Mammary microvascular endothelial cell (primary cell): Measurements from ENCODE around the gene LYPD3. TPM values are rescaled to one million over a fixed set of nuclear protein-coding genes. Genes with fewer than 3 reads are reported as not detected.

Experiments
- total RNA-seq: library from RNA; depleted of rRNA; stranded (reverse); fragments of >200 nt; gene quantifications from 2 replicates; pipeline ENCODE4 v1.2.3, GENCODE V29; 2015

The LYPD3 gene
- total RNA-seq, result 0.10 TPM in 1 of 2 replicates, not detected in the other

GRCh38 chr19:43465468-43466120 is at the start of gene LYPD3:
Gene LYPD3, minus strand, starts transcription at chr19:43465608. Its CDS starts 37 bp downstream, at chr19:43465571.

GRCh38 chr19:43504426-43505185 is 39.2 kb upstream of the LYPD3 start, which contains the start of gene PHLDB3:
Gene PHLDB3, minus strand, starts transcription at chr19:43504746. Its CDS starts 628 bp downstream, at chr19:43504118.

GRCh38 chr19:43414554-43414953 is 50.9 kb downstream of the LYPD3 start, which contains the start of gene TEX101:
Gene TEX101, plus strand, starts transcription at chr19:43414890. Its CDS starts 1,030 bp downstream, at chr19:43415920.

Other genes with a start within 250 kb of the LYPD3 start
- 0.64 and 0.87 TPM in 2 replicates for gene PSG9, start 196.1 kb downstream of the LYPD3 start, total RNA-seq
- gene CD177, start 111.9 kb downstream of the LYPD3 start, total RNA-seq, result 0.13 and 0.34 TPM in 2 replicates
- not detected in 2 replicates for gene TEX101, start 50.7 kb downstream of the LYPD3 start, total RNA-seq
- gene PHLDB3, start 39.1 kb upstream of the LYPD3 start, total RNA-seq, result 2.9 and 5.4 TPM in 2 replicates
- gene ETHE1, start 61.6 kb upstream of the LYPD3 start, total RNA-seq, result 57.5 and 60.8 TPM in 2 replicates
- 0.07 and 0.15 TPM in 2 replicates for gene ZNF575, start 67.6 kb upstream of the LYPD3 start, total RNA-seq
- gene XRCC1, start 109.9 kb upstream of the LYPD3 start, total RNA-seq, result 23.6 and 24.1 TPM in 2 replicates
- 0.44 and 1.00 TPM in 2 replicates for gene PINLYP, start 110.2 kb upstream of the LYPD3 start, total RNA-seq
- 23.6 and 24.0 TPM in 2 replicates for gene IRGQ, start 130.5 kb upstream of the LYPD3 start, total RNA-seq
- 11.8 and 16.6 TPM in 2 replicates for gene ZNF576, start 131.0 kb upstream of the LYPD3 start, total RNA-seq
- gene SRRM5, start 146.5 kb upstream of the LYPD3 start, total RNA-seq, result 0.33 TPM in 1 of 2 replicates, not detected in the other
- 42.8 and 50.8 TPM in 2 replicates for gene ZNF428, start 154.0 kb upstream of the LYPD3 start, total RNA-seq
- gene CADM4, start 174.2 kb upstream of the LYPD3 start, total RNA-seq, result 1.1 and 1.6 TPM in 2 replicates
- gene PLAUR, start 204.6 kb upstream of the LYPD3 start, total RNA-seq, result 168 and 177 TPM in 2 replicates